ENCODE data around the gene CLEC2L.

GRCh38 chr7:139568813-139569490 lies 45.5 kb downstream of the CLEC2L start:
- TF ChIP-seq EZH2phosphoT487 (IDR thresholded peaks at IDR 0.05; ENCODE audit: unreplicated experiment), result no peak
- no peak for TF ChIP-seq EZH2 (IDR thresholded peaks at IDR 0.05; ENCODE audit: low read depth, unreplicated experiment)
- TF ChIP-seq CTCF (conservative IDR thresholded peaks at IDR 0.05; ENCODE audit: low read depth in 2 of 2), result no peak
- no peak for TF ChIP-seq POLR2AphosphoS5 (IDR thresholded peaks at IDR 0.05; ENCODE audit: low read depth)
- no peak for TF ChIP-seq ZNF114 (CRISPR knock-in tag; IDR thresholded peaks at IDR 0.05)
- TF ChIP-seq, protein P1, sequence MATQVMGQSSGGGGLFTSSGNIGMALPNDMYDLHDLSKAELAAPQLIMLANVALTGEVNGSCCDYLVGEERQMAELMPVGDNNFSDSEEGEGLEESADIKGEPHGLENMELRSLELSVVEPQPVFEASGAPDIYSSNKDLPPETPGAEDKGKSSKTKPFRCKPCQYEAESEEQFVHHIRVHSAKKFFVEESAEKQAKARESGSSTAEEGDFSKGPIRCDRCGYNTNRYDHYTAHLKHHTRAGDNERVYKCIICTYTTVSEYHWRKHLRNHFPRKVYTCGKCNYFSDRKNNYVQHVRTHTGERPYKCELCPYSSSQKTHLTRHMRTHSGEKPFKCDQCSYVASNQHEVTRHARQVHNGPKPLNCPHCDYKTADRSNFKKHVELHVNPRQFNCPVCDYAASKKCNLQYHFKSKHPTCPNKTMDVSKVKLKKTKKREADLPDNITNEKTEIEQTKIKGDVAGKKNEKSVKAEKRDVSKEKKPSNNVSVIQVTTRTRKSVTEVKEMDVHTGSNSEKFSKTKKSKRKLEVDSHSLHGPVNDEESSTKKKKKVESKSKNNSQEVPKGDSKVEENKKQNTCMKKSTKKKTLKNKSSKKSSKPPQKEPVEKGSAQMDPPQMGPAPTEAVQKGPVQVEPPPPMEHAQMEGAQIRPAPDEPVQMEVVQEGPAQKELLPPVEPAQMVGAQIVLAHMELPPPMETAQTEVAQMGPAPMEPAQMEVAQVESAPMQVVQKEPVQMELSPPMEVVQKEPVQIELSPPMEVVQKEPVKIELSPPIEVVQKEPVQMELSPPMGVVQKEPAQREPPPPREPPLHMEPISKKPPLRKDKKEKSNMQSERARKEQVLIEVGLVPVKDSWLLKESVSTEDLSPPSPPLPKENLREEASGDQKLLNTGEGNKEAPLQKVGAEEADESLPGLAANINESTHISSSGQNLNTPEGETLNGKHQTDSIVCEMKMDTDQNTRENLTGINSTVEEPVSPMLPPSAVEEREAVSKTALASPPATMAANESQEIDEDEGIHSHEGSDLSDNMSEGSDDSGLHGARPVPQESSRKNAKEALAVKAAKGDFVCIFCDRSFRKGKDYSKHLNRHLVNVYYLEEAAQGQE (IDR thresholded peaks at IDR 0.05; ENCODE audit: unreplicated experiment), result no peak
- TF ChIP-seq CREB1 (CRISPR knock-in tag; IDR thresholded peaks at IDR 0.05; ENCODE audit: low read depth), result no peak
- TF ChIP-seq ZNF331 (CRISPR knock-in tag; IDR thresholded peaks at IDR 0.05; ENCODE audit: low read depth), result no peak
- TF ChIP-seq, protein P2, sequence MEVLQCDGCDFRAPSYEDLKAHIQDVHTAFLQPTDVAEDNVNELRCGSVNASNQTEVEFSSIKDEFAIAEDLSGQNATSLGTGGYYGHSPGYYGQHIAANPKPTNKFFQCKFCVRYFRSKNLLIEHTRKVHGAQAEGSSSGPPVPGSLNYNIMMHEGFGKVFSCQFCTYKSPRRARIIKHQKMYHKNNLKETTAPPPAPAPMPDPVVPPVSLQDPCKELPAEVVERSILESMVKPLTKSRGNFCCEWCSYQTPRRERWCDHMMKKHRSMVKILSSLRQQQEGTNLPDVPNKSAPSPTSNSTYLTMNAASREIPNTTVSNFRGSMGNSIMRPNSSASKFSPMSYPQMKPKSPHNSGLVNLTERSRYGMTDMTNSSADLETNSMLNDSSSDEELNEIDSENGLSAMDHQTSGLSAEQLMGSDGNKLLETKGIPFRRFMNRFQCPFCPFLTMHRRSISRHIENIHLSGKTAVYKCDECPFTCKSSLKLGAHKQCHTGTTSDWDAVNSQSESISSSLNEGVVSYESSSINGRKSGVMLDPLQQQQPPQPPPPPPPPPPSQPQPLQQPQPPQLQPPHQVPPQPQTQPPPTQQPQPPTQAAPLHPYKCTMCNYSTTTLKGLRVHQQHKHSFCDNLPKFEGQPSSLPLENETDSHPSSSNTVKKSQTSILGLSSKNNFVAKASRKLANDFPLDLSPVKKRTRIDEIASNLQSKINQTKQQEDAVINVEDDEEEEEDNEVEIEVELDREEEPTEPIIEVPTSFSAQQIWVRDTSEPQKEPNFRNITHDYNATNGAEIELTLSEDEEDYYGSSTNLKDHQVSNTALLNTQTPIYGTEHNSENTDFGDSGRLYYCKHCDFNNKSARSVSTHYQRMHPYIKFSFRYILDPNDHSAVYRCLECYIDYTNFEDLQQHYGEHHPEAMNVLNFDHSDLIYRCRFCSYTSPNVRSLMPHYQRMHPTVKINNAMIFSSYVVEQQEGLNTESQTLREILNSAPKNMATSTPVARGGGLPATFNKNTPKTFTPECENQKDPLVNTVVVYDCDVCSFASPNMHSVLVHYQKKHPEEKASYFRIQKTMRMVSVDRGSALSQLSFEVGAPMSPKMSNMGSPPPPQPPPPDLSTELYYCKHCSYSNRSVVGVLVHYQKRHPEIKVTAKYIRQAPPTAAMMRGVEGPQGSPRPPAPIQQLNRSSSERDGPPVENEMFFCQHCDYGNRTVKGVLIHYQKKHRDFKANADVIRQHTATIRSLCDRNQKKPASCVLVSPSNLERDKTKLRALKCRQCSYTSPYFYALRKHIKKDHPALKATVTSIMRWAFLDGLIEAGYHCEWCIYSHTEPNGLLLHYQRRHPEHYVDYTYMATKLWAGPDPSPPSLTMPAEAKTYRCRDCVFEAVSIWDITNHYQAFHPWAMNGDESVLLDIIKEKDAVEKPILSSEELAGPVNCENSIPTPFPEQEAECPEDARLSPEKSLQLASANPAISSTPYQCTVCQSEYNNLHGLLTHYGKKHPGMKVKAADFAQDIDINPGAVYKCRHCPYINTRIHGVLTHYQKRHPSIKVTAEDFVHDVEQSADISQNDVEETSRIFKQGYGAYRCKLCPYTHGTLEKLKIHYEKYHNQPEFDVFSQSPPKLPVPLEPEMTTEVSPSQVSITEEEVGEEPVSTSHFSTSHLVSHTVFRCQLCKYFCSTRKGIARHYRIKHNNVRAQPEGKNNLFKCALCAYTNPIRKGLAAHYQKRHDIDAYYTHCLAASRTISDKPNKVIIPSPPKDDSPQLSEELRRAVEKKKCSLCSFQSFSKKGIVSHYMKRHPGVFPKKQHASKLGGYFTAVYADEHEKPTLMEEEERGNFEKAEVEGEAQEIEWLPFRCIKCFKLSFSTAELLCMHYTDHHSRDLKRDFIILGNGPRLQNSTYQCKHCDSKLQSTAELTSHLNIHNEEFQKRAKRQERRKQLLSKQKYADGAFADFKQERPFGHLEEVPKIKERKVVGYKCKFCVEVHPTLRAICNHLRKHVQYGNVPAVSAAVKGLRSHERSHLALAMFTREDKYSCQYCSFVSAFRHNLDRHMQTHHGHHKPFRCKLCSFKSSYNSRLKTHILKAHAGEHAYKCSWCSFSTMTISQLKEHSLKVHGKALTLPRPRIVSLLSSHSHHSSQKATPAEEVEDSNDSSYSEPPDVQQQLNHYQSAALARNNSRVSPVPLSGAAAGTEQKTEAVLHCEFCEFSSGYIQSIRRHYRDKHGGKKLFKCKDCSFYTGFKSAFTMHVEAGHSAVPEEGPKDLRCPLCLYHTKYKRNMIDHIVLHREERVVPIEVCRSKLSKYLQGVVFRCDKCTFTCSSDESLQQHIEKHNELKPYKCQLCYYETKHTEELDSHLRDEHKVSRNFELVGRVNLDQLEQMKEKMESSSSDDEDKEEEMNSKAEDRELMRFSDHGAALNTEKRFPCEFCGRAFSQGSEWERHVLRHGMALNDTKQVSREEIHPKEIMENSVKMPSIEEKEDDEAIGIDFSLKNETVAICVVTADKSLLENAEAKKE (CRISPR knock-in tag; IDR thresholded peaks at IDR 0.05), result no peak
- no peak for TF ChIP-seq ETS1 (IDR thresholded peaks at IDR 0.05)
- no peak for TF ChIP-seq STAT1 (IDR thresholded peaks at IDR 0.05; ENCODE audit: unreplicated experiment)

Data from GM23338 (cell line).